SU-DHL-6 (cell line): ENCODE data around the gene TXNRD1.
A peak's percentile ranks its signal among the peaks of the same experiment; 100 is the strongest.

Source experiments
- H2AFZ ChIP-seq: fragments of 200-600 bp; sonication (generic); 2 replicates; pipeline ENCODE4 v1.6.1; 2014; ENCODE audit warnings: low read depth, mild to moderate bottlenecking, moderate library complexity, mixed read lengths, antibody characterized with exemption, low read length; ENCODE audit not compliant: severe bottlenecking
- H3F3A ChIP-seq: fragments of 200-600 bp; shearing (Covaris generic); 2 replicates; pipeline ENCODE4 v1.6.0; 2016; ENCODE audit warnings: antibody characterized with exemption, mild to moderate bottlenecking; ENCODE audit not compliant: insufficient read depth
- H3K27ac ChIP-seq: fragments of 200-600 bp; sonication (generic); 2 replicates; pipeline ENCODE4 v1.5.1; 2016; ENCODE audit warnings: low read depth, mild to moderate bottlenecking, low read length, moderate library complexity, mixed read lengths
- H3K27me3 ChIP-seq: fragments of 200-600 bp; sonication (generic), shearing (Covaris generic); 2 replicates; pipeline ENCODE4 v1.6.0; 2014; ENCODE audit warnings: mild to moderate bottlenecking, low read length
- H3K36me3 ChIP-seq: fragments of 200-600 bp; sonication (generic); 2 replicates; pipeline ENCODE4 v1.6.1; 2014; ENCODE audit warnings: mild to moderate bottlenecking, low read length, mixed read lengths
- H3K4me2 ChIP-seq: fragments of 300-600, 200-600 bp; shearing (Covaris generic), sonication (generic); 2 replicates; pipeline ENCODE4 v1.6.0; 2014; ENCODE audit warnings: low read length, low read depth, mild to moderate bottlenecking; ENCODE audit not compliant: poor library complexity, severe bottlenecking
- H3K4me3 ChIP-seq: fragments of 200-600 bp; sonication (generic); 2 replicates; pipeline ENCODE4 v1.5.1; 2014; ENCODE audit warnings: antibody characterized with exemption, low read length, mild to moderate bottlenecking, mixed read lengths; ENCODE audit not compliant: insufficient read depth, poor library complexity, severe bottlenecking
- H3K79me2 ChIP-seq: fragments of 200-600 bp; sonication (generic); 2 replicates; pipeline ENCODE4 v1.6.1; 2014; ENCODE audit warnings: mild to moderate bottlenecking, low read length, moderate library complexity; ENCODE audit not compliant: insufficient read depth
- H3K9ac ChIP-seq: fragments of 200-600 bp; sonication (generic); 2 replicates; pipeline ENCODE4 v1.7.0; 2014; ENCODE audit warnings: mild to moderate bottlenecking, low read length
- H3K9me2 ChIP-seq: fragments of 200-600 bp; sonication (generic); replicated peaks from 2 replicates; pipeline ENCODE4 v1.6.1; 2014; ENCODE audit warnings: low read length; ENCODE audit not compliant: insufficient read depth
- H3K9me3 ChIP-seq: fragments of 200-600 bp; sonication (generic); 2 replicates; pipeline ENCODE4 v1.6.1; 2014; ENCODE audit warnings: low read length, mixed read lengths; ENCODE audit not compliant: insufficient read depth
- H4K20me1 ChIP-seq: fragments of 200-600 bp; sonication (generic); 2 replicates; pipeline ENCODE4 v1.6.1; 2014; ENCODE audit warnings: low read depth, mild to moderate bottlenecking, antibody characterized with exemption, low read length, moderate library complexity, mixed read lengths
- EZH2phosphoT487 ChIP-seq: fragments of 200-600 bp; sonication (generic), shearing (Covaris generic); conservative IDR thresholded peaks from 2 replicates; pipeline ENCODE4 v1.6.1; 2018; ENCODE audit warnings: mild to moderate bottlenecking, antibody characterized with exemption, low read length, moderate library complexity, mixed read lengths
- TF ChIP-seq, protein P1 (sequence below): fragments of 200-600 bp; sonication (generic); IDR thresholded peaks from one replicate; pipeline ENCODE4 v1.5.1; 2017; ENCODE audit warnings: antibody characterized with exemption, mild to moderate bottlenecking, low read length, moderate library complexity; ENCODE audit not compliant: insufficient read depth, poor library complexity, severe bottlenecking

The TXNRD1 gene

GRCh38 chr12:104381731-104382480 lies 166.3 kb downstream of the TXNRD1 start:
- H3K9me3 ChIP-seq = no peaks in the 10 kb centered on the region
- no peak overlapping the region for H3K4me2 ChIP-seq
- H3K9me2 ChIP-seq = no peaks in the 10 kb centered on the region
- no peaks in the 10 kb centered on the region for H3F3A ChIP-seq
- no peaks in the 10 kb centered on the region for H3K79me2 ChIP-seq
- H3K4me3 ChIP-seq = no peak overlapping the region
- H3K36me3 ChIP-seq = no peaks in the 10 kb centered on the region
- H3K27ac ChIP-seq = no peak overlapping the region
- no peak overlapping the region for H3K9ac ChIP-seq
- TF ChIP-seq EZH2phosphoT487 = no peak
- TF ChIP-seq, protein P1, sequence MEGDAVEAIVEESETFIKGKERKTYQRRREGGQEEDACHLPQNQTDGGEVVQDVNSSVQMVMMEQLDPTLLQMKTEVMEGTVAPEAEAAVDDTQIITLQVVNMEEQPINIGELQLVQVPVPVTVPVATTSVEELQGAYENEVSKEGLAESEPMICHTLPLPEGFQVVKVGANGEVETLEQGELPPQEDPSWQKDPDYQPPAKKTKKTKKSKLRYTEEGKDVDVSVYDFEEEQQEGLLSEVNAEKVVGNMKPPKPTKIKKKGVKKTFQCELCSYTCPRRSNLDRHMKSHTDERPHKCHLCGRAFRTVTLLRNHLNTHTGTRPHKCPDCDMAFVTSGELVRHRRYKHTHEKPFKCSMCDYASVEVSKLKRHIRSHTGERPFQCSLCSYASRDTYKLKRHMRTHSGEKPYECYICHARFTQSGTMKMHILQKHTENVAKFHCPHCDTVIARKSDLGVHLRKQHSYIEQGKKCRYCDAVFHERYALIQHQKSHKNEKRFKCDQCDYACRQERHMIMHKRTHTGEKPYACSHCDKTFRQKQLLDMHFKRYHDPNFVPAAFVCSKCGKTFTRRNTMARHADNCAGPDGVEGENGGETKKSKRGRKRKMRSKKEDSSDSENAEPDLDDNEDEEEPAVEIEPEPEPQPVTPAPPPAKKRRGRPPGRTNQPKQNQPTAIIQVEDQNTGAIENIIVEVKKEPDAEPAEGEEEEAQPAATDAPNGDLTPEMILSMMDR = peak; percentile 95
- no peak overlapping the region for H2AFZ ChIP-seq
- H3K27me3 ChIP-seq = no peaks in the 10 kb centered on the region
- H4K20me1 ChIP-seq = no peaks in the 10 kb centered on the region

- no peaks in the 10 kb centered on the region for H3K36me3 ChIP-seq
- H3K9me3 ChIP-seq = no peaks in the 10 kb centered on the region
- H3K9me2 ChIP-seq = no peaks in the 10 kb centered on the region
- no peaks in the 10 kb centered on the region for H3K79me2 ChIP-seq
- H3K9ac ChIP-seq = no peak overlapping the region
- H4K20me1 ChIP-seq = no peaks in the 10 kb centered on the region
- H2AFZ ChIP-seq = no peak overlapping the region
- no peak overlapping the region for H3K4me3 ChIP-seq
- H3K27me3 ChIP-seq = no peaks in the 10 kb centered on the region
- H3F3A ChIP-seq = no peaks in the 10 kb centered on the region
- no peak overlapping the region for H3K27ac ChIP-seq
- TF ChIP-seq, protein P1 = no peak
- TF ChIP-seq EZH2phosphoT487 = no peak
- H3K4me2 ChIP-seq = no peak overlapping the region
These were observed 168.7 kb downstream of the TXNRD1 start for GRCh38 chr12:104384141-104384880.

- no peaks in the 10 kb centered on the region for H4K20me1 ChIP-seq
- H3K4me2 ChIP-seq = no peak overlapping the region
- no peaks in the 10 kb centered on the region for H3K36me3 ChIP-seq
- H3K9me3 ChIP-seq = no peaks in the 10 kb centered on the region
- TF ChIP-seq EZH2phosphoT487 = no peak
- TF ChIP-seq, protein P1 = no peak
- H3K27me3 ChIP-seq = no peaks in the 10 kb centered on the region
- no peaks in the 10 kb centered on the region for H3K9me2 ChIP-seq
- H3K79me2 ChIP-seq = no peaks in the 10 kb centered on the region
- no peak overlapping the region for H2AFZ ChIP-seq
- no peak overlapping the region for H3K4me3 ChIP-seq
- no peak overlapping the region for H3K9ac ChIP-seq
- H3F3A ChIP-seq = no peaks in the 10 kb centered on the region
- H3K27ac ChIP-seq = no peak overlapping the region
These were observed 169.9 kb downstream of the TXNRD1 start for GRCh38 chr12:104385510-104385909.
